HG03139 (cell line): Measurements from ENCODE around the gene RAD54L.
A peak's percentile ranks its signal among the peaks of the same experiment; 100 is the strongest.
"Not testable (repeated sequence)": the region's sequence is repeated elsewhere in the genome, so short reads cannot be mapped to it uniquely, and the experiment has no call there.

Experiments
- ATAC-seq: cut with Tn5 transposase; IDR thresholded peaks from one replicate; pipeline ENCODE4 v1.9.1; 2021; ENCODE audit not compliant: unreplicated experiment

The RAD54L gene

GRCh38 chr1:46247436-46248121 lies at the start of gene RAD54L:
RAD54L (plus strand) TSS chr1:46247763; CDS start chr1:46248406, 643 bp downstream.
- peak; percentile 89 for ATAC-seq

GRCh38 chr1:46197964-46198811 lies 49.4 kb upstream of the RAD54L start, which contains the start of gene POMGNT1:
POMGNT1 (minus strand) TSS chr1:46198434; CDS start chr1:46197821, 613 bp downstream.
- ATAC-seq, result peak; percentile 78

- ATAC-seq, result no peak
Measured at GRCh38 chr1:46199233-46199749, 48.3 kb upstream of the RAD54L start.

DNA sequence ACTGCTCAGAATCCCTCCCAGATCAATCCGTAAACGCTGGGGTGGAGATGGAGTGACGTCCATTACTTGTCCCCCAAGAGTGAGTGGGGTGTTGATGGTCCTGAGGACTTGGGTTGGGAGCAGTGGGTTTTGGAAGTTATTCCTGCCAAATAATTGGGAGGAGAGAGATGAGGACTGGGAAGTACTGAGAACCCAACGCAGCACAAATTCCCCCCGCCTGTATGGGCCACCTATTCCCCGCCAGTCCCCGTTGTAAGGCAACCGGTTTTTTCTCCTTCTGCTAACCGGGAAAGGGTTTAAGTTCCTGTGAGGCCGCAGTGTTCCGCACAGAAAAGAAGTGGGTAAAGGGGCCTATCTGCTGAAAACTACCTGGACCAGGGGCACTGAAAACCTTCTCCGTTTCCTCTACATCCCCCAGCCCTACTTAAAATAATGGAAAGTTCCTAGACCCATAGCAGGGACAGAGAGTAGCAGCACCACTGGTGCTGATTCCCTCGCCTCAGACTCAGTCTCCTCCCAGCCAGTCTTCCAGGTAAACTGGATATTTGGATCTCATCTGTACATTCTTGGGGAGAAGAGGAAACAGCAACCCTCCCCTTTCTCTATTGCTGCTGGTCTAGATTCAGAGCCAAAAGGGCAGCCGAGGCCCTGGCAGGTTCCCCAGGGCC lies 43.7 kb upstream of the RAD54L start:
- ATAC-seq, result no peak

- ATAC-seq, result no peak
Measured at GRCh38 chr1:46204406-46204742, 43.2 kb upstream of the RAD54L start.

GRCh38 chr1:46205141-46205540 lies 42.4 kb upstream of the RAD54L start:
- ATAC-seq, result no peak

GRCh38 chr1:46205791-46206190 lies 41.8 kb upstream of the RAD54L start:
- ATAC-seq, result no peak

GRCh38 chr1:46206399-46206798 lies 41.2 kb upstream of the RAD54L start:
- ATAC-seq, result no peak

DNA sequence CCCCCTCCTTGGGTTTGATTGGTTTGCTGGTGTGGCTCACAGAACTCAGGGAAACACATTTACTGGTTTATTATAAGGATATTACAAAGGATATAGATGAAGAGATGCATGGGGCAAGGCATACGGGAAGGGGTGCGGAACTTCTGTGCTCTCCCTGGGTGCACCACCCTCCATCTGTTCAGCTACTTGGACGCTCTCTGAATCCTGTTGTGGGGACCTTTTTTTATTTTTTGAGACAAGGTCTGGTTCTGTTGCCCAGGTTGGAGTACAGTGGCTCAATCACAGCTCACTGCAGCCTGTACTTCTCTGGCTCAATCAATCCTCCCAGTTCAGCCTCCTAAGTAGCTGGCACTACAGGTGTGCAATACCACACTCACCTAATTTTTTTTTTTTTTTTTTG lies 37.0 kb upstream of the RAD54L start:
- no peak for ATAC-seq

GRCh38 chr1:46211051-46211450 lies 36.5 kb upstream of the RAD54L start:
- ATAC-seq, result no peak

DNA sequence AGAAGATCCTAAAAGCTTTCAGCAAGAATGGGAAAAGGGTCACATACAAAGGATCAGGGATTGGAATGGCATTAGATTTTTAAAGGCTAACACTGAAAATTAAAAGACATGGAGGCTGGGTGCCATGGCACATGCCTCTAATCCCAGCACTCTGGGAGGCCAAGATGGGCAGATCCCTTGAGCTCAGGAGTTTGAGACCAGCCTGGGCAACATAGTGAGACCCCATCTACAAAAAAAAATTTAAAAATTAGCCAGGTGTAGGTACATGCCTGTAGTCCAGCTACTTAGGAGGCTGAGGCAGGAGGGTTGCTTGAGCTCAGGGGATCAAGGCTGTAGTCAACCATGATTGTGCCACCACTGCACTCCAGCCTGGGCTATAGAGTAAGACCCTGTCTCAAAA lies 32.1 kb upstream of the RAD54L start:
- ATAC-seq, result no peak

- ATAC-seq, result no peak
Measured at GRCh38 chr1:46218443-46218842, 29.1 kb upstream of the RAD54L start.

- ATAC-seq, result no peak
Measured at GRCh38 chr1:46219551-46220520, 27.7 kb upstream of the RAD54L start.

- ATAC-seq, result no peak
Measured at GRCh38 chr1:46220808-46221207, 26.8 kb upstream of the RAD54L start.

GRCh38 chr1:46221749-46222148 lies 25.8 kb upstream of the RAD54L start:
- ATAC-seq, result no peak

DNA sequence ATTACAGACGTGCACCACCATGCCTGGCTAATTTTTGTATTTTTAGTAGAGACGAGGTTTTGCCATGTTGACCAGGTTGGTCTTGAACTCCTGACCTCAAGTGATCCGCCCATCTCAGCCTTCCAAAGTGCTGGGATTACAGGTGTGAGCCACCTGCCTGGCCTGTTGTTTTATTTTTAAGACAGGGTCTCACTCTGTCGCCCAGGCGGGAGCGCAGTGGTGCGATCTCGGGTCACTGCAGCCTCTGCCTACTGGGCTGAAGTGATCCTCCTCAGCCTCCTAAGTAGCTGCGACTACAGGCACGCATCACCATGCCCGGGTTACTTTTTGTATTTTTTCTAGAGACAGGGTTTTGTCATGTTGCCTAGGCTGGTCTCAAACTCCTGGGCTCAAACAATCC lies 24.5 kb upstream of the RAD54L start:
- ATAC-seq, result not testable (repeated sequence)

- ATAC-seq, result peak; percentile 75
Measured at GRCh38 chr1:46223472-46223943, 24.1 kb upstream of the RAD54L start.

GRCh38 chr1:46224966-46225365 lies 22.6 kb upstream of the RAD54L start:
- ATAC-seq, result no peak

GRCh38 chr1:46231231-46231630 lies 16.3 kb upstream of the RAD54L start:
- not testable (repeated sequence) for ATAC-seq

- no peak for ATAC-seq
Measured at GRCh38 chr1:46236882-46237281, 10.7 kb upstream of the RAD54L start.
